ENCODE results near the gene MBTD1. TPM values are rescaled to one million over a fixed set of nuclear protein-coding genes. Genes with fewer than 3 reads are reported as not detected.
A peak's percentile ranks its signal among the peaks of the same experiment; 100 is the strongest.

MBTD1 gene
- polyA plus RNA-seq, 2 of the 4 experiments (the other 2 are of a cell fraction): 8.1 to 13.4 TPM

DNA sequence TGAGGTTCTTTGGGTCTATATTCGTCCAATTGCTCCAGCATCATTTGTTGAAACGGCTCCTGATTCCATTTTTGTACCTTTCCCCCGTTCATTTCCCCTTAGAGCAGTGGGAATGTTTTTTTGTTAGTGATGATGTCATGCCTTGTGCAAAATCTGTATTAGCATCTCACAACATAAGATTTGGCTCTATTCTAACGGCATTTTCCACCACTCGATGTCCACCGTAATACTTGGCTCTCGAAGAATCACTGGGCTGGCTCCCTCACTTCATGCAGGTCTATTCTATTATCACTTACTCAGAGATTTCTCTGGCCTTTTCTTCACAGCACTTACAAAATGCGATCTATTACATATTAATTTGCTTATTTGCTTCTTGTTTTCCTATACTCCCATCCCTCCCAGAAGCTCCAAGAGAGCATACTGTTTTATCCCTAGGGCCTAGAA, 107.1 kb downstream of the MBTD1 start:
- ChIA-PET CTCF (interaction anchor here (0.7 to 6.5 kb wide), 59 partner anchors 10 to 603 kb away, joined by 3 to 202 read pairs (median 6); partner anchors contain the start of genes NME2, SPAG9 and TOB1), POLR2A (interaction anchor here (0.8 to 2.5 kb wide), 12 partner anchors 9 to 433 kb away, joined by 3 to 41 read pairs (median 4); partner anchors contain the start of genes LUC7L3, NME2, SPAG9 and TOB1)
- Histone ChIP-seq H3K9me3 (no peaks in the 10 kb centered on the region), H3K27ac (peak overlapping the region; percentile 68 to 81), H3K4me3 (peak overlapping the region; percentile 74), H3K4me1 (peaks cover 25% of the 10 kb centered on the region), H3K4me2 (peak overlapping the region; percentile 80)
- peak; percentile 39 to 52 for ATAC-seq
- WGBS (ENCODE audit: missing lambda C conversion rate): 6% methylated on average over 8 of the region's 8 CpGs
- no peak for FAIRE-seq
- peak; percentile 36; the same call in 1 of the 2 replicates for TF ChIP-seq HOXA7 (CRISPR knock-in tag; IDR thresholded peaks at IDR 0.05)
- TF ChIP-seq, protein P1, sequence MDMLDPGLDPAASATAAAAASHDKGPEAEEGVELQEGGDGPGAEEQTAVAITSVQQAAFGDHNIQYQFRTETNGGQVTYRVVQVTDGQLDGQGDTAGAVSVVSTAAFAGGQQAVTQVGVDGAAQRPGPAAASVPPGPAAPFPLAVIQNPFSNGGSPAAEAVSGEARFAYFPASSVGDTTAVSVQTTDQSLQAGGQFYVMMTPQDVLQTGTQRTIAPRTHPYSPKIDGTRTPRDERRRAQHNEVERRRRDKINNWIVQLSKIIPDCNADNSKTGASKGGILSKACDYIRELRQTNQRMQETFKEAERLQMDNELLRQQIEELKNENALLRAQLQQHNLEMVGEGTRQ (IDR thresholded peaks at IDR 0.05): no peak
- DNase-seq (ENCODE audit: low read depth in 1 of 2, low spot score in 1 of 2): peak in 1 of 2 experiments; percentile 60

DNA sequence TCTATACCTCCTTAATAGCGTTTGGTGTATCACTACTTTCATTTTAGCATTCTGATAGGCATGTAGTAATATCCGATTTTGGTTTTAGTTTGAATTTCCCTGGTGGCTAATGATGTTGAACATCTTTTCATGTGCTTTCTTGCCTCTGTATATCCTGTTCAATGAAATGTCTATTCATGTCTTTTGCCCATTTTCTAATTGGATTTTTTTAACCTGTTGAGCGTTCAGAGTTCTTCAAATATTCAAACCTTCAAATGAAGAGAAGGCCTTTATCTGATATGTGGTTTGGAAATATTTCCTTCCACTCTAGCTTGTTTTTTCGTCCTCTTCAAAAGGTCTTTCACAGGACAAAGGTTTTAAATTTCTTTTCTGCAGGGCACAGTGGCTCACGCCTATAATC, 108.9 kb downstream of the MBTD1 start:
- Histone ChIP-seq H3K4me2 (no peak overlapping the region), H3K4me3 (no peak overlapping the region), H3K4me1 (peaks cover 32% of the 10 kb centered on the region), H3K27ac (no peak overlapping the region), H3K9me3 (no peaks in the 10 kb centered on the region)
- DNase-seq (ENCODE audit: low read depth in 1 of 2, low spot score in 1 of 2) (no peak), FAIRE-seq (no peak), ATAC-seq (no peak)
- ChIA-PET CTCF (interaction anchor here (0.6 to 6.5 kb wide), 4 partner anchors 25 to 454 kb away, joined by 3 to 202 read pairs (median 62); partner anchors contain the start of gene SPAG9), POLR2A (interaction anchor here (1.1 kb wide), 1 partner anchor 368 kb away, joined by 3 read pairs; no protein-coding TSS in a partner anchor)
- TF ChIP-seq PHF8 (IDR thresholded peaks at IDR 0.05; ENCODE audit: borderline replicate concordance, low read depth): no peak
- TF ChIP-seq MYC (IDR thresholded peaks at IDR 0.05; ENCODE audit: borderline replicate concordance, low read length): no peak
- no peak for TF ChIP-seq CBX8 (IDR thresholded peaks at IDR 0.05)
- TF ChIP-seq RAD21 (conservative IDR thresholded peaks at IDR 0.05 in 1 of 2, IDR thresholded peaks at IDR 0.05 in 1 of 2): no peak
- TF ChIP-seq GATA3 (IDR thresholded peaks at IDR 0.05; ENCODE audit: borderline replicate concordance): no peak
- TF ChIP-seq, protein P2, sequence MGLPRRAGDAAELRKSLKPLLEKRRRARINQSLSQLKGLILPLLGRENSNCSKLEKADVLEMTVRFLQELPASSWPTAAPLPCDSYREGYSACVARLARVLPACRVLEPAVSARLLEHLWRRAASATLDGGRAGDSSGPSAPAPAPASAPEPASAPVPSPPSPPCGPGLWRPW (IDR thresholded peaks at IDR 0.05): no peak
- WGBS (ENCODE audit: missing lambda C conversion rate): 85% methylated on average over 5 of the region's 5 CpGs

DNA sequence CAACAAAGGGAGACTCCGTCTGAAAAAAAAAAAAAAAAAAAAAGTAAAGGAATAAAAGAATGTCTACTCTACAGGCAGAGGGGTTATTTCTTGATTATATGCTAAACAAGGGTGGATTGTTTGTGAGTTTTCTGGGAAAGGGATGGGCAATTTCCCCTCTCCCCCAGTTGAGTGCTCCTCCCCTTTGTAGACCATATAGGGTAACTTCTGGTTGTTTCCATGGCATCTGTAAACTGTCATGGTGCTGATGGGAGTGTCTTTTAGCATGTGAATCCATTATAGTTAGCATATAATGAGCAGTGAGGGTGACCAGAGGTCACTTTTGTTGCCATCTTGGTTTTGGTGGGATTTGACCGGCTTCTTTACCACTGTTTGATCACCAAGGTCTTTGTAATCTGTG, 110.7 kb downstream of the MBTD1 start:
- no peak for FAIRE-seq

DNA sequence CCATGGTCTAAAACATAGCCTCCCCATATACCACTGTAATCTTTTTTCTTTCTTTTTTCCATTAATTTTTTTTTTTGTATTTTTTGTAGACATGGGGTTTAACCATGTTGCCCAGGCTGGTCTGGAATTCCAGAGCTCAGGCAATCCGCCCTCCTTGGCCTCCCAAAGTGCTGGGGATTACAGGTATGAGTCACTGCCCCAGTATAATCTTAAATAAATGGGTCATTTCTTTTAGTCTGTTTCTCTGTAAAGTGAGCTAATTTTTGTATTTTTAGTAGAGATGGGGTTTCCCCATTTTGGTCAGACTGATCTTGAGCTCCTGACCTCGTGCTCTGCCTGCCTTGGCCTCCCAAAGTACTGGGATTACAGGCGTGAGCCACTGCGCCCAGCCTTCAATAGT, 112.2 kb downstream of the MBTD1 start:
- H3K4me3 ChIP-seq: no peak overlapping the region
- no peak overlapping the region for H3K4me2 ChIP-seq
- no peaks in the 10 kb centered on the region for H3K9me3 ChIP-seq
- POLR2A ChIA-PET: interaction anchor here (2.1 kb wide), 1 partner anchor 27 kb away, joined by 13 read pairs; the partner anchor contains the start of gene SPAG9
- no peak for DNase-seq (ENCODE audit: low read depth in 1 of 2, low spot score in 1 of 2)
- CTCF ChIA-PET: interaction anchor here (0.7 to 2.8 kb wide), 5 partner anchors 18 to 198 kb away, joined by 3 to 8 read pairs (median 3); no protein-coding TSS in a partner anchor
- TF ChIP-seq JUN (IDR thresholded peaks at IDR 0.05) (no peak), SMC3 (IDR thresholded peaks at IDR 0.05) (no peak), MAFK (IDR thresholded peaks at IDR 0.05; ENCODE audit: partially characterized antibody) (no peak), ZC3H11A (IDR thresholded peaks at IDR 0.05) (no peak), PBX3 (IDR thresholded peaks at IDR 0.05) (no peak), CHD2 (IDR thresholded peaks at IDR 0.05; ENCODE audit: low read length, partially characterized antibody) (no peak)
- TF ChIP-seq, protein P3, sequence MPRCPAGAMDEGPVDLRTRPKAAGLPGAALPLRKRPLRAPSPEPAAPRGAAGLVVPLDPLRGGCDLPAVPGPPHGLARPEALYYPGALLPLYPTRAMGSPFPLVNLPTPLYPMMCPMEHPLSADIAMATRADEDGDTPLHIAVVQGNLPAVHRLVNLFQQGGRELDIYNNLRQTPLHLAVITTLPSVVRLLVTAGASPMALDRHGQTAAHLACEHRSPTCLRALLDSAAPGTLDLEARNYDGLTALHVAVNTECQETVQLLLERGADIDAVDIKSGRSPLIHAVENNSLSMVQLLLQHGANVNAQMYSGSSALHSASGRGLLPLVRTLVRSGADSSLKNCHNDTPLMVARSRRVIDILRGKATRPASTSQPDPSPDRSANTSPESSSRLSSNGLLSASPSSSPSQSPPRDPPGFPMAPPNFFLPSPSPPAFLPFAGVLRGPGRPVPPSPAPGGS (IDR thresholded peaks at IDR 0.05): no peak
- 68% methylated on average over 4 of the region's 4 CpGs for WGBS (ENCODE audit: missing lambda C conversion rate)
- no peak for FAIRE-seq
- H3K4me1 ChIP-seq: peaks cover 19% of the 10 kb centered on the region; the same call in 2 of the 3 replicates
- no peak overlapping the region for H3K27ac ChIP-seq
- no peak for ATAC-seq

More for the DNA sequence above, 110.7 kb downstream of the MBTD1 start:
- Histone ChIP-seq H3K4me1 (peaks cover 19% of the 10 kb centered on the region; the same call in 2 of the 3 replicates), H3K27ac (no peak overlapping the region), H3K4me3 (no peak overlapping the region), H3K9me3 (no peaks in the 10 kb centered on the region), H3K4me2 (no peak overlapping the region)
- DNase-seq (ENCODE audit: low read depth in 1 of 2, low spot score in 1 of 2) (no peak), ATAC-seq (no peak)
- TF ChIP-seq FOSB (CRISPR knock-in tag; IDR thresholded peaks at IDR 0.05) (no peak), TP53 (CRISPR knock-in tag; IDR thresholded peaks at IDR 0.05) (no peak), CHD2 (IDR thresholded peaks at IDR 0.05; ENCODE audit: low read length, partially characterized antibody) (no peak), ATOH8 (CRISPR knock-in tag; IDR thresholded peaks at IDR 0.05; ENCODE audit: low read depth) (no peak), MAFK (IDR thresholded peaks at IDR 0.05; ENCODE audit: partially characterized antibody) (no peak), FOXS1 (CRISPR knock-in tag; IDR thresholded peaks at IDR 0.05) (no peak), HOXB5 (CRISPR knock-in tag; IDR thresholded peaks at IDR 0.05) (no peak), SMC3 (IDR thresholded peaks at IDR 0.05) (no peak), EHMT2 (IDR thresholded peaks at IDR 0.05; ENCODE audit: low read depth) (no peak), ZNF302 (CRISPR knock-in tag; IDR thresholded peaks at IDR 0.05) (no peak)
- TF ChIP-seq, protein P1 (IDR thresholded peaks at IDR 0.05): no peak
- ChIA-PET CTCF (interaction anchor here (1.0 to 2.8 kb wide), 4 partner anchors 29 to 148 kb away, joined by 3 to 8 read pairs (median 3); partner anchors contain the start of gene SPAG9), POLR2A (no interaction called here)
- 76% methylated on average over 2 of the region's 2 CpGs for WGBS (ENCODE audit: missing lambda C conversion rate)
